Activated CD8-positive, alpha-beta memory T cell treated with anti-CD3 and anti-CD28 coated beads for 24 hours (primary cell): ENCODE measurements around the gene NETO2.
"Not testable (repeated sequence)": the region's sequence is repeated elsewhere in the genome, so short reads cannot be mapped to it uniquely, and the experiment has no call there.

Experiments used
- DNase-seq: peaks from one replicate; pipeline ENCODE4 v3.0.0-alpha.2; 2020

NETO2 gene

GRCh38 chr16:47063011-47063724 is 80.6 kb downstream of the NETO2 start:
- DNase-seq: no peak

DNA sequence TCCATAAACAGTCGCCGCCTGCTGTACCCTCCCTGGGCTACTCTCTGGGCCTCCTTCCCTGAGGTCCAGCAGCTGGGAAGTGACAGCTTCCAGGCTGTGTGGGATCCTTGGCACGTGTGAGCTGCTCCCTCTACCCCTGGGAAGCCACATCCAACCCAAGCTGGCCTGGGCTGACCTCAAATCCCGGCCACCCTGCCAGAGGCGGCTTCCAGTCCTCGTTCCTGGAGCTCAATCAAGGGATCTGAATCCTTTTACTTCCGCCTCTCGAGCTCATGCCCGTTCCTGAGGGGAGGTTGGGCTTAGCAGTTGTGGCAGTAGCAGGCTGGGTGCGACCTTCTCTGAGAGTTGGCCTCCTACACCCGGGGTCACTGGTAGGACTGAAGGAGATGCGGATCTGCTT is 82.5 kb downstream of the NETO2 start:
- no peak for DNase-seq

DNA sequence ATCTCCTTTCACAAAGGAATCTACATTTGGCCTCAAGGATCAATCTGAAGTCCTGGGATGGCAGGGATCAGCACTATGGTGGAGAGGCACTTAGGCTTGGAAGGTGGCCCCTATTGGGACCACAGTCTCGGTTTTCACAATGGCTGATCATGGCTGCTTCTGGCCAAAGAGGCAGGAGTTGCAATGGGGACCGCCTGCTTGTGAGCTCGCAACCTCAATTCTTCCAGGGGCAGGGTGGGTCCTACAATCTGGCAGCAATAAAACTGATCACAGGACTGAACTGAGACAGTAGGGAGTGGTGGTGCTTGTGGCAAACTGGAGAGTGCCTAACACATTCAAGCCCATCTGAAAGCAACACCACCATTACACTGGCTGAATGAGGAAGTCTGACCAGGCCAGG is 83.1 kb downstream of the NETO2 start:
- no peak for DNase-seq

GRCh38 chr16:47059991-47060390 is 83.8 kb downstream of the NETO2 start:
- DNase-seq: no peak

DNA sequence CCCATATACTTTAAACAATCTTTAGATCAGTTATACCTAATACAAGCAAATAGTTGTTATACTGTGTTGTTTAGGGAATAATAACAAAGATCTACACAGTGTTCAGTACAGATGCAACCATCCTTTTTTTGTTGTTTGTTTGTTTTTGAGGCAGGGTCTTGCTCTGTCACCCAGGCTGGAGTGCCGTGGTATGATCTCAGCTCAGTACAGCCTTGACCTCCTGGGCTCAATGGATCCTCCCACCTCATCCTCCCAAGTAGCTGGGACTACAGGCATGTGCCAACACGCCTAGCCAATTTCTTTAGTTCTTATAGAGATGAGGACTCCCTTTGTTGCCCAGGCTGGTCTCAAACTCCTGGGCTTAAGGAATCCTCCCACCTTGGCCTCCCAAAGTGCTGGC is 84.6 kb downstream of the NETO2 start:
- not testable (repeated sequence) for DNase-seq

- DNase-seq: no peak
Measured at GRCh38 chr16:47058295-47059086, 85.3 kb downstream of the NETO2 start.

GRCh38 chr16:47057630-47057993 is 86.1 kb downstream of the NETO2 start:
- no peak for DNase-seq

- DNase-seq: no peak
Measured at GRCh38 chr16:47056688-47057629, 86.8 kb downstream of the NETO2 start.

DNA sequence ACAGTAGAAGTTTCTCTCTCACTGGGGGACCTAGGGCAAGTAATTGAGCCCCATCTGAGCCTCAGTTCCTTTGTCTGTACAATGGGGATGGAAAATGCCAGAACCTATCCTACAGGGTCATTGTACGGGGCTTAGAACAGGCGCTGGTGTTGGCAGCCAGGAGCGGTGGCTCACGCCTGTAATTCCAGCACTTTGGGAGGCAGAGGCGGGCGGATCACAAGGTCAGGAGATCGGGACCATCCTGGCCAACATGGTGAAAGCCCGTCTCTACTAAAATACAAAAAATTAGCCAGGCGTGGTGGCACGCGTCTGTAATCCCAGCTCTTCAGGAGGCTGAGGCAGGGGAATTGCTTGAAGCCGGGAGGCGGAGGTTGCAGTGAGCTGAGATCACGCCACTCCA is 87.7 kb downstream of the NETO2 start:
- DNase-seq: not testable (repeated sequence)

- no peak for DNase-seq
Measured at GRCh38 chr16:47055136-47055885, 88.4 kb downstream of the NETO2 start.

- no peak for DNase-seq
Measured at GRCh38 chr16:47054306-47054705, 89.4 kb downstream of the NETO2 start.

DNA sequence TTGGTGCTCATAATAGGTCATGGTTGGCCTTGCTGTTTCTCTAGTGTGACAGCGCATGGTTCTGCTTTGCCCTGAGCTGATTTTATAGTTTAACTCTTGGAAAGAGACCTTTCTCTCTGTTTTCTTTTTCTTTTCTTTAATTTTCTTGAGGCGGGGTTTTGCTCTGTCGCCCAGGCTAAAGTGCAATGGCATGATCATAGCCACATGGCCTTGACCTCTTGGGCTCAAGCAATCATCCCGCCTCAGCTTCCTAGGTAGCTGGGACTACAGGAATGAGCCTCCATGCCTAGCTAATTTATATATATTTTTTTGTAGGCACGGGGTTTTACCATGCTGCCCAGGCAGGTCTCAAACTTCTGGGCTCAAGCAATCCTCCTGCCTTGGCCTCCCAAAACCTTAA is 89.8 kb downstream of the NETO2 start:
- no peak for DNase-seq

GRCh38 chr16:47052666-47053640 is 90.8 kb downstream of the NETO2 start:
- DNase-seq: no peak

GRCh38 chr16:47051031-47051430 is 92.7 kb downstream of the NETO2 start:
- no peak for DNase-seq

DNA sequence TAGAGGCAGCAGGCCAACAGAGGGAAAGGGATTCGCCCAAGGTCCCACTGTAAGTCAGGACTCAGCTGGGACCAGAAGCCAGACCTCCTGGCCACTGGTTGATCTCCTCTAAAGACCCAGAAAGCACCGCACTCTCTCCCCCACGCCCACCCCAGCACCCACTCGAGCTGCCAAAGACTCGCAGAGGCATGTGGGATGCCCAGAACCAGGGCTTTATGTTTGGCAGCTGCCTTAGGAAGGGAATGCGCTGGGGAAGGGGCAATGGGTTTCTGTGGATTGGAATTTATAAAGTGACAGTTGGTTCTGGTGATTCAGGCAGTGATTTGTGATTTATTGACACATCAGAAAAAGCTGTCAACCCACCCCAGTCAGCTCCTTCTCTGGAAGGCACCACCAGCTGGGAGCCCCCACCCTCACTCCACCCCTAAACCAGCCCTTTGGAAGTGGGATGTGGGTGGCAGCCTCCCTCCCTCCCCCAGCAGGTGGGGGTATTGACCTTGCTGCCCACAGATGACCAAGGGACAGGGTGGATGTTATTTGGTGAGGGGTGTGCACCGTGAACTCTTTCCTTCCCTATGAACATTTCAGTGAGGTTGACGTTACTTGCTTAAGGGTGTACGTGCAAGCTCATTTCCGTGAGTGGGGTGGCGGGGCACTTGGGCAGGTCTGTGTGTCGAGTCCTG is 93.7 kb downstream of the NETO2 start:
- DNase-seq: no peak

GRCh38 chr16:47047524-47048203 is 96.1 kb downstream of the NETO2 start:
- DNase-seq: no peak

- no peak for DNase-seq
Measured at GRCh38 chr16:47046726-47047523, 96.8 kb downstream of the NETO2 start.

- DNase-seq: no peak
Measured at GRCh38 chr16:47045459-47045858, 98.3 kb downstream of the NETO2 start.

GRCh38 chr16:47045023-47045422 is 98.7 kb downstream of the NETO2 start:
- no peak for DNase-seq
